ENCODE results near the gene NANOGP8. TPM values are rescaled to one million over a fixed set of nuclear protein-coding genes. Genes with fewer than 3 reads are reported as not detected.

NANOGP8 gene
- total RNA-seq, 1 experiment from 2014 or later = 88.4 TPM

DNA sequence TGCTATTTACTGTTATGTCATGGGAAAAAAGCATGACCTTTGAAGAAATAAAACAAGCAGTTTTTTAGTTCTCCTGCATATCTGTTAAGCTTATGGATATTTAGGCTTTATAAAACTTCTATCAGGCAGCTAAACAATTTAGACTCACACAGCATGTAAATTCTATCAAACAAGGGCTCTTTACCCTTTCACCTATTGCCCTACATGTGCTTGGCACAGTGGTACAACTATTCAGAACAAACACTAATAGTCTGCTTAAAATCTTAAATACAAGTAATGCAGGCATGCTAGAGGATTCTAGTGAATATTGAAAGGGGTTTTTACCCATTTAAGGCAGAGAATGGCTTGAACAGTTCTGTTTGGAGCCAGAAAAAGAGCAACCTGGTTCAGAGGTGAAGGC lies 23.4 kb upstream of the NANOGP8 start:
- no peak overlapping the region for H2AK5ac ChIP-seq (ENCODE audit: insufficient read length, low read length)
- no peak overlapping the region for H3K9ac ChIP-seq (ENCODE audit: extremely low read depth, insufficient read length, low read length)
- no peaks in the 10 kb centered on the region for H4K20me1 ChIP-seq (ENCODE audit: control insufficient read depth, insufficient read depth, insufficient read length)
- no peaks in the 10 kb centered on the region for H3K4me1 ChIP-seq (ENCODE audit: insufficient read depth, low read length)
- H2AFZ ChIP-seq (ENCODE audit: low read length) = no peak overlapping the region
- no peak overlapping the region for H3K14ac ChIP-seq (ENCODE audit: insufficient read depth, low read length)
- no peak overlapping the region for H3K27ac ChIP-seq (ENCODE audit: insufficient read length, low read depth, low read length)
- no peak overlapping the region for H3K4ac ChIP-seq (ENCODE audit: low read depth, low read length)
- Mint-ChIP-seq H3K4me1 (peaks cover 0 to 4% of the 10 kb centered on the region in 2 experiments; a peak in 1 of 4 replicates), H3K4me3 (no peak overlapping the region), H3K27me3 (ENCODE audit: low read depth) (no peaks in the 10 kb centered on the region), H3K9me3 (no peaks in the 10 kb centered on the region), H3K36me3 (ENCODE audit: insufficient read depth in 1 of 3, low read depth in 3 of 3) (no peaks in the 10 kb centered on the region), H3K27ac (no peak overlapping the region)
- no peak overlapping the region for H3T11ph ChIP-seq (ENCODE audit: low read length)
- no peaks in the 10 kb centered on the region for H3K27me3 ChIP-seq (ENCODE audit: insufficient read depth, low read length)
- H4K91ac ChIP-seq (ENCODE audit: insufficient read length, low read depth, low read length) = no peak overlapping the region
- H2BK120ac ChIP-seq (ENCODE audit: low read depth, low read length, poor library complexity, severe bottlenecking) = no peak overlapping the region
- H4K5ac ChIP-seq (ENCODE audit: insufficient read length, low read depth, low read length) = no peak overlapping the region
- H3K79me2 ChIP-seq (ENCODE audit: insufficient read depth, low read length) = no peaks in the 10 kb centered on the region
- no peak for DNase-seq
- no peak overlapping the region for H2BK15ac ChIP-seq (ENCODE audit: low read depth, low read length)
- H3K23ac ChIP-seq (ENCODE audit: insufficient read length, low read depth, low read length) = no peak overlapping the region
- no peak overlapping the region for H2BK12ac ChIP-seq (ENCODE audit: insufficient read length, low read depth, low read length)
- H4K8ac ChIP-seq (replicated peaks; ENCODE audit: insufficient read length, low read depth, low read length) = no peak overlapping the region
- H2BK5ac ChIP-seq (ENCODE audit: insufficient read length, low read length) = no peak overlapping the region
- no peak overlapping the region for H3K4me2 ChIP-seq (ENCODE audit: insufficient read depth, insufficient read length, low read length)
- no peak overlapping the region for H2BK20ac ChIP-seq (ENCODE audit: low read depth, low read length, poor library complexity, severe bottlenecking)
- H3K18ac ChIP-seq (ENCODE audit: insufficient read length, low read depth, low read length) = no peak overlapping the region
- no peaks in the 10 kb centered on the region for H3K79me1 ChIP-seq (ENCODE audit: insufficient read depth, low read depth, low read length, poor library complexity, severe bottlenecking)
- H3K56ac ChIP-seq (ENCODE audit: insufficient read length, low read depth, low read length) = no peak overlapping the region
- no peaks in the 10 kb centered on the region for H3K9me3 ChIP-seq (ENCODE audit: control insufficient read depth, low read depth, low read length)
- TF ChIP-seq, protein P1, sequence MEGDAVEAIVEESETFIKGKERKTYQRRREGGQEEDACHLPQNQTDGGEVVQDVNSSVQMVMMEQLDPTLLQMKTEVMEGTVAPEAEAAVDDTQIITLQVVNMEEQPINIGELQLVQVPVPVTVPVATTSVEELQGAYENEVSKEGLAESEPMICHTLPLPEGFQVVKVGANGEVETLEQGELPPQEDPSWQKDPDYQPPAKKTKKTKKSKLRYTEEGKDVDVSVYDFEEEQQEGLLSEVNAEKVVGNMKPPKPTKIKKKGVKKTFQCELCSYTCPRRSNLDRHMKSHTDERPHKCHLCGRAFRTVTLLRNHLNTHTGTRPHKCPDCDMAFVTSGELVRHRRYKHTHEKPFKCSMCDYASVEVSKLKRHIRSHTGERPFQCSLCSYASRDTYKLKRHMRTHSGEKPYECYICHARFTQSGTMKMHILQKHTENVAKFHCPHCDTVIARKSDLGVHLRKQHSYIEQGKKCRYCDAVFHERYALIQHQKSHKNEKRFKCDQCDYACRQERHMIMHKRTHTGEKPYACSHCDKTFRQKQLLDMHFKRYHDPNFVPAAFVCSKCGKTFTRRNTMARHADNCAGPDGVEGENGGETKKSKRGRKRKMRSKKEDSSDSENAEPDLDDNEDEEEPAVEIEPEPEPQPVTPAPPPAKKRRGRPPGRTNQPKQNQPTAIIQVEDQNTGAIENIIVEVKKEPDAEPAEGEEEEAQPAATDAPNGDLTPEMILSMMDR (conservative IDR thresholded peaks at IDR 0.05) = no peak
- H3K23me2 ChIP-seq (ENCODE audit: insufficient read length, low read depth, low read length, poor library complexity, severe bottlenecking) = no peaks in the 10 kb centered on the region
